IMR-90 (cell line): ENCODE measurements around the gene MTF1. TPM values are rescaled to one million over a fixed set of nuclear protein-coding genes. Genes with fewer than 3 reads are reported as not detected.

Experiments used
- ATAC-seq: fragments of 200-7000 bp; cut with Tn5 transposase; 2 replicates; pipeline ENCODE4 v1.9.1; 2020; ENCODE audit warnings: low read depth, mild to moderate bottlenecking, moderate library complexity
- BruUV-seq: library from RNA; stranded (reverse); fragments of 400-500 nt; replicated peaks from 2 replicates; lab custom pipeline; 2021; lab: Mats Ljungman, UMichigan
- CTCF ChIA-PET: fragments of 300-600 bp; formaldehyde crosslinking; extraction: SDS; loops from one replicate; lab custom pipeline; 2021; ENCODE audit warnings: antibody characterized with exemption; lab: Yijun Ruan, JAX
- POLR2A ChIA-PET: fragments of 300-600 bp; sonication (Branson Sonifier 250); formaldehyde crosslinking; loops from one replicate; lab custom pipeline; 2022; ENCODE audit warnings: antibody characterized with exemption; ENCODE audit not compliant: unreplicated experiment; lab: Charles Lee
- DNase-seq: peaks from one replicate; pipeline ENCODE4 v3.0.0; 2013
- H2AFZ ChIP-seq: replicated peaks from 2 replicates; pipeline ENCODE3; 2013; ENCODE audit warnings: low read length, mild to moderate bottlenecking; ENCODE audit not compliant: poor library complexity
- H2AK5ac ChIP-seq: 2 replicates; pipeline ENCODE4 v1.6.1; 2013; ENCODE audit warnings: low read depth, low read length, inconsistent platforms
- H2AK9ac ChIP-seq: replicated peaks from 2 replicates; pipeline ENCODE3; 2013; ENCODE audit warnings: mild to moderate bottlenecking, low read depth, low read length, moderate library complexity; ENCODE audit not compliant: poor library complexity
- H2BK120ac ChIP-seq: 2 replicates; pipeline ENCODE4 v1.6.1; 2013; ENCODE audit warnings: low read depth, low read length, inconsistent platforms
- H2BK15ac ChIP-seq: 3 replicates; pipeline ENCODE4 v1.6.1; 2013; ENCODE audit warnings: low read depth, low read length, inconsistent platforms
- H2BK20ac ChIP-seq: 2 replicates; pipeline ENCODE4 v1.6.1; 2013; ENCODE audit warnings: low read depth, mild to moderate bottlenecking, inconsistent platforms, low read length, moderate library complexity
- H2BK5ac ChIP-seq: 2 replicates; pipeline ENCODE4 v1.6.1; 2013; ENCODE audit warnings: mild to moderate bottlenecking, low read depth, low read length, inconsistent platforms; ENCODE audit not compliant: poor library complexity, severe bottlenecking
- H3K14ac ChIP-seq: replicated peaks from 2 replicates; pipeline ENCODE4 v1.6.1; 2013; ENCODE audit warnings: low read depth, low read length, inconsistent platforms
- H3K18ac ChIP-seq: 2 replicates; pipeline ENCODE4 v1.6.1; 2013; ENCODE audit warnings: low read depth, low read length, control low read depth
- H3K23ac ChIP-seq: 2 replicates; pipeline ENCODE4 v1.6.1; 2013; ENCODE audit warnings: low read depth, low read length, inconsistent platforms
- H3K27ac ChIP-seq: 2 replicates; pipeline ENCODE4 v1.5.1; 2013; ENCODE audit warnings: mild to moderate bottlenecking, control low read depth, low read length; ENCODE audit not compliant: insufficient read depth
- H3K27me3 ChIP-seq: 2 replicates; pipeline ENCODE4 v1.6.1; 2013; ENCODE audit warnings: low read length; ENCODE audit not compliant: control insufficient read depth, insufficient read depth
- H3K36me3 ChIP-seq: 2 replicates; pipeline ENCODE4 v1.6.1; 2013; ENCODE audit warnings: low read length, mixed read lengths; ENCODE audit not compliant: control insufficient read depth, insufficient read depth
- H3K4ac ChIP-seq: 2 replicates; pipeline ENCODE4 v1.6.1; 2013; ENCODE audit warnings: low read depth, low read length, inconsistent platforms
- H3K4me1 ChIP-seq: 2 replicates; pipeline ENCODE4 v1.6.1; 2013; ENCODE audit warnings: low read length, mixed read lengths; ENCODE audit not compliant: control insufficient read depth, insufficient read depth
- H3K4me2 ChIP-seq: 2 replicates; pipeline ENCODE4 v1.6.1; 2013; ENCODE audit warnings: low read depth, mild to moderate bottlenecking, control low read depth, low read length, moderate library complexity
- H3K4me3 ChIP-seq: 2 replicates; pipeline ENCODE4 v1.5.1; 2013; ENCODE audit warnings: low read depth, mild to moderate bottlenecking, control low read depth, low read length, moderate library complexity; ENCODE audit not compliant: insufficient read depth
- H3K56ac ChIP-seq: 2 replicates; pipeline ENCODE4 v1.6.1; 2013; ENCODE audit warnings: low read length, inconsistent platforms; ENCODE audit not compliant: insufficient read depth; ENCODE audit errors: extremely low read depth
- H3K79me1 ChIP-seq, 2 experiments: 2 replicates each; pipeline ENCODE4 v1.6.1; 2013; ENCODE audit warnings: low read length in 2 of 2, inconsistent platforms in 1 of 2, low read depth in 1 of 2
- H3K9ac ChIP-seq: 2 replicates; pipeline ENCODE4 v1.6.1; 2013; ENCODE audit warnings: low read depth, low read length, control low read depth
- H3K9me1 ChIP-seq: 2 replicates; pipeline ENCODE4 v1.6.1; 2013; ENCODE audit warnings: low read length, inconsistent platforms; ENCODE audit not compliant: insufficient read depth
- H3K9me3 ChIP-seq: 2 replicates; pipeline ENCODE4 v1.6.1; 2013; ENCODE audit warnings: low read length; ENCODE audit not compliant: control insufficient read depth, insufficient read depth
- H4K20me1 ChIP-seq: 2 replicates; pipeline ENCODE4 v1.6.1; 2013; ENCODE audit warnings: low read length, inconsistent platforms; ENCODE audit not compliant: insufficient read depth
- H4K5ac ChIP-seq: 2 replicates; pipeline ENCODE4 v1.6.1; 2013; ENCODE audit warnings: mild to moderate bottlenecking, low read depth, low read length, control low read depth
- H4K8ac ChIP-seq, 2 experiments: 2 replicates each; pipeline ENCODE4 v1.6.1; 2013; ENCODE audit warnings: low read depth in 2 of 2, low read length in 2 of 2, control low read depth in 1 of 2, inconsistent platforms in 1 of 2
- H4K91ac ChIP-seq: 2 replicates; pipeline ENCODE4 v1.6.1; 2013; ENCODE audit warnings: low read depth, low read length, inconsistent platforms; ENCODE audit not compliant: insufficient read depth
- BHLHE40 ChIP-seq: fragments of 150-350 bp; IDR thresholded peaks from 2 replicates; pipeline ENCODE4 v1.6.1; 2016; ENCODE audit warnings: mild to moderate bottlenecking, low read depth, low read length
- NFE2L2 ChIP-seq: fragments of 150-350 bp; IDR thresholded peaks from 2 replicates; pipeline ENCODE4 v1.6.1; 2016; ENCODE audit warnings: low read depth, mild to moderate bottlenecking, low read length
- RFX5 ChIP-seq: IDR thresholded peaks from 2 replicates; pipeline ENCODE4 v1.8.0; 2012; ENCODE audit warnings: low read depth, mild to moderate bottlenecking, low read length, moderate library complexity
- WGBS, 2 experiments: methylation state at CpG; one replicate each; pipeline versions ENCODE4 v1.1.5 to v1.1.7; 2013; ENCODE audit warnings: missing lambda C conversion rate in 2 of 2; ENCODE audit not compliant: insufficient read length in 1 of 2; ENCODE audit errors: extremely low coverage in 2 of 2; 5-methylcytosine and 5-hydroxymethylcytosine counted together
- dilution Hi-C: fragments of 300-500 bp; cut with HindIII; formaldehyde crosslinking; loops from one replicate; pipeline ENCODE4 v1.14.3; 2018; ENCODE audit warnings: low sequenced_read_pairs; ENCODE audit not compliant: unreplicated experiment
- in situ Hi-C: fragments of 300-500 bp; cut with MboI; formaldehyde crosslinking; loops from 3 replicates; pipeline ENCODE4 v1.14.3; 2019; ENCODE audit warnings: low sequenced_read_pairs, inconsistent platforms, mixed read lengths
- intact Hi-C: fragments of 100-400 bp; cut with micrococcal nuclease; formaldehyde crosslinking; loops from 2 replicates; pipeline ENCODE4 v1.10.0; 2022
- polyA plus RNA-seq, 3 experiments: library from polyadenylated mRNA; depleted of rRNA; stranded (reverse); fragments of >200 nt; gene quantifications; 2 replicates each; pipeline ENCODE4 v1.2.3, GENCODE V29; 2012; ENCODE audit warnings: low replicate concordance in 1 of 3
- total RNA-seq: library from RNA; depleted of rRNA; stranded (reverse); fragments of >200 nt; gene quantifications from 2 replicates; pipeline ENCODE4 v1.2.3, GENCODE V29; 2012
- TF ChIP-seq, protein P1 (sequence below): fragments of 150-350 bp; IDR thresholded peaks from 2 replicates; pipeline ENCODE4 v1.6.1; 2017; ENCODE audit warnings: mild to moderate bottlenecking, antibody characterized with exemption, low read length, low read depth

Gene MTF1
- total and polyA plus RNA-seq, 2 of the 4 experiments (the other 2 are of a cell fraction) = 2.3 to 4.7 TPM

DNA sequence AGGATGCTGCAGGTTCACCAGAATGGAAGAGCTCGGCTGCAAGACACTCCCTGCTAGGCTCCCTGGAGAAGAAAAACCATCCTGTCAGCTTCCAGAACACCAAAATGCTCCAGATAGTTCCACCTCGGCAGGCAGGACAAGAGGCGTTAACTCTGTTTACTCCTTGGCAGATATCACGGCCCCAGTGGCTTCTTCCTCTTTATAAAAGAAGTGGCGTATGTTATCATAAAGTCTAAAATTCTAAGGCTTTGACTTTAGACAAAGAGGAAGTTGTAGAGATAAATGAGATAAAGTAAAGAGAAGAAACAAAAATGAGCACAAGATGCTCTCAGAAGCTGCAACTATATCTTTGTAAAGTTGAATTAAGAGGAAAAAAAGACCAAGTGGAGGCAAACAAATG lies 24.3 kb upstream of the MTF1 start:
- DNase-seq = no peak
- no peak for ATAC-seq
- Histone ChIP-seq H3K79me1 (no peaks in the 10 kb centered on the region), H2BK120ac (no peak overlapping the region), H2AFZ (no peak overlapping the region), H4K20me1 (no peaks in the 10 kb centered on the region), H4K5ac (no peak overlapping the region), H3K56ac (no peak overlapping the region), H3K14ac (no peak overlapping the region), H4K8ac (no peak overlapping the region), H2AK5ac (no peak overlapping the region), H3K23ac (no peak overlapping the region), H3K9ac (no peak overlapping the region), H3K27me3 (no peaks in the 10 kb centered on the region), H3K4me2 (no peak overlapping the region), H3K36me3 (peaks cover 57% of the 10 kb centered on the region), H4K91ac (no peak overlapping the region), H2BK5ac (no peak overlapping the region), H2BK20ac (no peak overlapping the region), H3K18ac (no peak overlapping the region), H3K27ac (no peak overlapping the region), H3K9me3 (no peaks in the 10 kb centered on the region), H2AK9ac (no peak overlapping the region), H3K4me3 (no peak overlapping the region), H3K4ac (no peak overlapping the region), H2BK15ac (no peak overlapping the region), H3K4me1 (no peaks in the 10 kb centered on the region), H3K9me1 (no peaks in the 10 kb centered on the region)
- WGBS, 2 experiments = no CpG with 5 or more reads among the region's 5 CpGs
- CTCF ChIA-PET = no interaction called here
- dilution Hi-C loops = no loop called here
- TF ChIP-seq, protein P1, sequence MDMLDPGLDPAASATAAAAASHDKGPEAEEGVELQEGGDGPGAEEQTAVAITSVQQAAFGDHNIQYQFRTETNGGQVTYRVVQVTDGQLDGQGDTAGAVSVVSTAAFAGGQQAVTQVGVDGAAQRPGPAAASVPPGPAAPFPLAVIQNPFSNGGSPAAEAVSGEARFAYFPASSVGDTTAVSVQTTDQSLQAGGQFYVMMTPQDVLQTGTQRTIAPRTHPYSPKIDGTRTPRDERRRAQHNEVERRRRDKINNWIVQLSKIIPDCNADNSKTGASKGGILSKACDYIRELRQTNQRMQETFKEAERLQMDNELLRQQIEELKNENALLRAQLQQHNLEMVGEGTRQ = no peak
- TF ChIP-seq BHLHE40 (no peak), NFE2L2 (no peak), RFX5 (no peak)
- intact Hi-C loops = no loop called here
- no TSS peak for BruUV-seq
- in situ Hi-C loops = no loop called here
- POLR2A ChIA-PET = no interaction called here
